NCI-H1930 (cell line): ENCODE data around the gene SPRED3.
"Not testable (repeated sequence)": the region's sequence is repeated elsewhere in the genome, so short reads cannot be mapped to it uniquely, and the experiment has no call there.

Experiments
- DNase-seq, 2 experiments: peaks; one replicate each; lab custom pipeline; 2025; lab: John Stamatoyannopoulos, UW

Gene SPRED3

DNA sequence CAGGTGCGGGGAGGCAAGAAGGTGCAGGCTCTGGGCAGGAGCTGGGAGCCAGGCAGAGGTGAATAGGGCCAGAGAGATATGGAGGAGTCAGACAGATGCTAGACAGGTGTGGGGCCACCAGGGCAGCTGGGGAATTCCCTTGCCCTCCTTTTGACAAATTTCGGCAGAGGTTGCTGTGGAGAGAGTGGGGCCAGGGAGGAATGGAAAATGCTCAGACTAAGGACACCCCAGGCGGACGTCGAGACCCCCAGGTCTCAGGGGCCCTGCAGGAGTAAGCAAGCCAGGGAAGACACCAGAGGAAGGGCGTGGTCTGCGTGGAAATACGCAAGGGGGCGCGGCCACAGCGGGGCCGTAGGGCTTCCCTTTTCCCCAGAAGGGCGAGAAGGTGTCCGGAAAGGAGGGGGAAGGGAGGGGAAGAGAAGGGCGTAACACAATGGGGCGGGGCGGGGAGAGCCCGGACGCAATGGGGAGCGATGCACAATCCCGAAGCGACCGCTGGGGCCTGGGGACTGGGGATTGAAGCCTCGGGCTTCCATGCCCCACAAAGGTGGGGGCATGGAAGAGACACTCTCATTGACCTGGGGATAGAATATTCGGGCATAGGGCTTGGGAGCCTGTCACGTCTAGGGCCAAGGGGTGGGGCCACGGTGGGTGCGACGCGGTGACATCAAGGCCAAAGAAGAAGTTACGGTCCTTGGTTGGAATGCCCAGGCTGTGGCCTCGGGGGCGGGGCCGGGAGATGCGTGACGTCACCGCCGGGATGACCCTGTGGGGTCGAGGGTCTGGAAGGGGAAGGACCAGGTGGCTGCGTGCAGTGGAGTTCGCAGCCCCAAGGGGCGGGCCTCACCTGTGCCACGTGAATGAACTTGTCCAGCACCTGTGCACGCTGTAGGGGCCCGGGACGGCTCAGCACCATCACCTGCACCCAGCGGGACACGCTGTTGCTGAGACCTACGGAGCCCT lies 29.3 kb downstream of the SPRED3 start:
- peak; percentile 40 to 59 for DNase-seq

- DNase-seq: no peak
Measured at GRCh38 chr19:38420935-38421334, 32.4 kb downstream of the SPRED3 start.

GRCh38 chr19:38421856-38422255 lies 33.4 kb downstream of the SPRED3 start:
- no peak for DNase-seq

DNA sequence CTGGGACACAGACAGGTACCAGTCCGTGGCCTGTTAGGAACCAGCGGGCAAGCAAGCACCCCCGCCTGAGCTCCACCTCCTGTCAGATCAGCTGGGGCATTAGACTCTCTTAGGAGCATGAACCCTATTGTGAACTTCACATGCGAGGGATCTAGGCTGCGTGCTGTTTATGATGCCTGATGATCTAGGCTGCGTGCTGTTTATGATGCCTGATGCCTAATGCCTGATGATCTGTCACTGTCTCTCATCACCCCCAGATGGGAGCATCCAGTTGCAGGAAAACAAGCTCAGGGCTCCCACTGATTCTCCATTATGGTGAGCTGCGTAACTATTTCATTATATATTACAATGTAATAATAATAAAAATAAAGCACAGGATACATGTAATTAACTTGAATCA lies 33.9 kb downstream of the SPRED3 start:
- no peak for DNase-seq

DNA sequence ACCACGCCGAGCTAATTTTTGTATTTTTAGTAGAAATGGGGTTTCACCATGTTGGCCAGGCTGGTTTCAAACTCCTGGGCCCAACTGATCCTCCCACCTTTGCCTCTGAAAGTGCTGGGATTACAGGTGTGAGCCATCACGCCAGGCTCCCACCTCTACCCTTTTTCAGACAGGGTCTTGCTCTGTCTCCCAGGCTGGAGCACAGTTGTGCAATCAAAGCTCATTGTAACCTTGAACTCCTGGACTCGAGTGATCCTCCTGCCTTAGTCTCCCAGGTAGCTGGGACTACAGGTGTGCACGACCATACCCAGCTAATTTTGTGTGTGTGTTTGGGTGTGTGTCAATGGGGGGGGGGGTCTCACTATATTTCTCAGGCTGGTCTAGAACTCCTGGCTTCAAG lies 35.8 kb downstream of the SPRED3 start:
- no peak for DNase-seq

- no peak for DNase-seq
Measured at GRCh38 chr19:38425222-38425809, 36.8 kb downstream of the SPRED3 start.

GRCh38 chr19:38425810-38426466 lies 37.4 kb downstream of the SPRED3 start, which contains the start of gene RASGRP4:
TSS of gene RASGRP4 (minus strand) at chr19:38426219. CDS start at chr19:38426091, 128 bp downstream.
- DNase-seq: no peak

DNA sequence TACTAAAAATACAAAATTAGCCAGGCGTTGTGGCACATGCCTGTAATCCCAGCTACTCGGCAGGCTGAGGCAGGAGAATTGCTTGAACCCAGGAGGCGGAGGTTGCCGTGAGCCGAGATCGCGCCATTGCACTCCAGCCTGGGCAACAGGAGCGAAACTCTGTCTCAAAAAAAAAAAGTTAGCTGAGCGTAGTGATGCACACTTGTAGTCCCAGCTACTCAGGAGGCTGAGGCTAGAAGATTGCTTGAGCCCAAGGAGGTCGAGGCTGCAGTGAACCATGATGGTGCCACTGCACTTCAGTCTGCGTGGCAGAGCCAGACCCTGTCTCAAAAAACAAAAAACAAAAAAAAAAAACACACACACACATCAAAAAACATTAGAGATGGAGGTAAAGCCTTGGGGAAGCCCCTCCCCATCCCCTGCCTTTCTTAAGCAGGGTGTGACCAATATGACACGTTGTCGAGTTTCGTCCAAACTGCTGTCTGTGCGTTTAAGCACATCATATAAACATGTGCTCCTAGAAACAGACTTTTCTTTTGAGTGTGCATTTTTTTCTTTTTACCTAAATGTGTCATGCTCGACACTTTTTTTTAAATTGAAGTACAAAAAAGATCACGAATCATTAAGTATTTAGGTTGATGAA lies 38.7 kb downstream of the SPRED3 start:
- not testable (repeated sequence) for DNase-seq

DNA sequence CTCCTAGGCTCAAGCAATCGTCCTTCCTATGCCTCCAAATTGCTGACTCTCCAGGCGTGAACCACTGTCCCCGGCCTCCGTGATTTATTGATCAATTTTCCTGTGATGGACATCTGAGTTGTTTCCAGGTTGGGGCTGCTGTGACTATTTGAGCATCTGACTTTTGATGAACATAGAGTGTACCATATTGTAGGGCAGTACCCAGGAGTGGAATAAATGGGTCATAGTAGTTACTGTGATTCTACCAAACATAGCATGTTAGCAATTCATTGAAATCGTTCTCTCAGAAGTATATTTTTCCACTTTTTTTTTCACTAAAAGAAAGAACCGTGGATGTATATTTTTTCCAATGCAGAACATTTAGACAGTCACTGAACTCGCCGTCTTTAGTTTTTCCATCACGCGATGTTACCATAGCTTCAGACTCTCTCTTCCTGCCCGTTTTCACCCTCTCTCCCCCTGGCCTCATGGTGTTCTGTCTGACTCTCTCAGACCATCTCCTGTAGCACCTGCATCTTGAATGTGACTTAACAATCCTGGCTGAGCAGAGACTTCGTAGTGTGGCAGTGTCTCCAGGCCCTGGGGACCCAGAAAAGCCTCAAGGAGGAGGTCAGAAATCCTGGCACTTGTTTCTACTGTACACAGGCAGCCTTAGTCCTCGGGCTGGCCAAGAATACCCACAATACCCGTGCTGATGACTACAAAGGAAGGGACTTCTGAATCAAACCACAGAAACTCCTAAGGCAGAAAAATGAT lies 40.7 kb downstream of the SPRED3 start:
- no peak for DNase-seq

DNA sequence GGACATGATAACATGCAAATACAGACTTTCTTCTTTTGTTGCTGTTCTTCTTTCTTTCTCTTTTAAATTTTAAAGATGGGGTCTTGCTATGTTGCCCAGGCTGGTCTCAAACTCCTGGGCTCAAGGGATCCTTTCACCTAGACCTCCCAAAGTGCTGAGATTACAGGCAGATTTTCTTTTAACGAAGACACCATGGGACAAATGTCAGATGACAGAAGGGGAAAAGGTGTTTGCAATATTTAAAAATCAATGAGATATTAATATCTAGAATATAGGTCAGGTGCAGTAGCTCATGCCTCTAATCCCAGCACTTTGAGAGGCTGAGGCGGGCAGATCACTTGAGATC lies 41.3 kb downstream of the SPRED3 start:
- no peak for DNase-seq

GRCh38 chr19:38430931-38431330 lies 42.4 kb downstream of the SPRED3 start:
- DNase-seq: no peak

DNA sequence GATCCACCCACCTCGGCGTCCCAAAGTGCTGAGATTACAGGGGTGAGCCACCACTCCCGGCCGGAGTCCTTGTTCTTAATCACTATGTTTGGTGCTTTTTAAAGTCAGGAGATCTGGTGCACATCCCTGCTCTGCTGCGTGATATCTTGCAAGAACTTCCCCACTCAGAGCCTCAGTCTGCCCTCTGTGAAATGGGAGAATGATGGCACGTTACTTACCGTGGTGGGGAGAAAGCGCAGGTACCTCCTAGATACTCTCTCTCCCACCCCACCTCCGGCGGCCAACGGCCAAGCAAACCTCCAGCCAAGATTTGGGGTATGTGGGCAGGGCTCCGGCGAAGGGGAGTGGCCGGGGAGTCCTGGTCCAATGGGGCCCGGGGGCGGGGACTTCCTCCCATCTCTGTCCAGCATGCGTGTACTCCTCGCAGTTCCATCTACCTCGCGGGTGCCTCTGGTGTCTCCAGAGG lies 44.8 kb downstream of the SPRED3 start, which contains the start of gene RYR1:
TSS of gene RYR1 (plus strand) at position 424 of the 466 bp plus-strand sequence. CDS start 139 bp downstream, outside the sequence.
- no peak for DNase-seq

DNA sequence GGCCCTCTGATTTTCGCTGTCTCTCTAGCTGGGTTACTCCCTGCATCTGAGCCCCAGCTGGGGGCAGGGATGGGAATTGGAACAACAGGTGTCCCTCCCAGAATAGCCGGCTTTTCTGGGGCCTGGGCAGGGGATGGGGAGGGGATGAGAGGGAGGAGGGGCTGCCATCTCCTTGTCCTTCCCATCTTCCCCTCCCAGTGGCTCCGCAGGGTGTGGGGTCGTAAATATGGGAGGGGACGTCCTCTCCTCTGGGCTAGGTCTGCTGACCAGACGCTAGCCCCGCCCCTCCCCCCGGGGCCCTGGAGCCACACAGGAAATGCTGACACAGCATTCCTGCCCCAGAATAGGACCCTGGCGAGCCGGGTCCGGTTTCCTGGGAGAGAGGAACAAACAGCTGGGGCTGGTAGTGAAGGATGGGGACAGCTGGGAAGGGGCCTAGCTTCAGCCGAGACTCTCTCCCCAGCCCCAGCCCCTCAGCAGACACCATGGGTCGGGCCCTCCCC lies 46.1 kb downstream of the SPRED3 start:
- DNase-seq: no peak

DNA sequence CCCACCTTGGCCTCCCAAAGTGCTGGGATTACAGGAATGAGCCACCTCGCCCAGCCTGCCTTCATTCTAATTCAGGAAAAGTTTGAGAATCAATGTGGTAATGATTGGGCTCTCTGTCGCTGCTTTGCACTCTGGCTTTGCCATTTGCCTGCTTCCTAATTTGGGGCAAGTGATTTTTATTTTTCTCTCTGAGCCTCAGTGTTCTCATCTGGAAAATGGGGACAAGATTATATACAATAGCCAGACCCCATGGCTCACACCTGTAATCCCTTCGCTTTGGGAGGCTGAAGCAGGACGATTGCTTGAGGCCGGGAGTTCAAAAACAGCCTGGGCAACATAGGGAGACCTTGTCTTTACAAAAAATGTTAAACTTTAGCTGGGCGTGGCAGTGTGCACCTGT lies 48.8 kb downstream of the SPRED3 start:
- DNase-seq: no peak

GRCh38 chr19:38437917-38438316 lies 49.4 kb downstream of the SPRED3 start:
- no peak for DNase-seq

DNA sequence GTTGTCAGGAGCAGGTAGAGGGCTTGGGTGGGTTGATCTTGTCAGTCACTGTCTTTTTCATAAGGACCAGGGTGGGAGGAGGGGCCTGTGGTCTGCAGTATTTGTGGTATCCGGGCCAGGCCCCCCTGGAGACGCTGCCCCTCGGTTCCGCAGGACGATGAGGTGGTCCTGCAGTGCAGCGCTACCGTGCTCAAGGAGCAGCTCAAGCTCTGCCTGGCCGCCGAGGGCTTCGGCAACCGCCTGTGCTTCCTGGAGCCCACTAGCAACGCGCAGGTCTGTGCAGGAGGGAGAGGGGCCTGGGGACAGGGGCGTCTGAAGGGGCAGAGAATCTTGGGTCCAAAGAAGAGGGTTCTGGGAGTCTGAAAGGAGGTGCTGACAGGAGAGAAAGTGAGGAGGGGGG lies 52.1 kb downstream of the SPRED3 start:
- no peak for DNase-seq

DNA sequence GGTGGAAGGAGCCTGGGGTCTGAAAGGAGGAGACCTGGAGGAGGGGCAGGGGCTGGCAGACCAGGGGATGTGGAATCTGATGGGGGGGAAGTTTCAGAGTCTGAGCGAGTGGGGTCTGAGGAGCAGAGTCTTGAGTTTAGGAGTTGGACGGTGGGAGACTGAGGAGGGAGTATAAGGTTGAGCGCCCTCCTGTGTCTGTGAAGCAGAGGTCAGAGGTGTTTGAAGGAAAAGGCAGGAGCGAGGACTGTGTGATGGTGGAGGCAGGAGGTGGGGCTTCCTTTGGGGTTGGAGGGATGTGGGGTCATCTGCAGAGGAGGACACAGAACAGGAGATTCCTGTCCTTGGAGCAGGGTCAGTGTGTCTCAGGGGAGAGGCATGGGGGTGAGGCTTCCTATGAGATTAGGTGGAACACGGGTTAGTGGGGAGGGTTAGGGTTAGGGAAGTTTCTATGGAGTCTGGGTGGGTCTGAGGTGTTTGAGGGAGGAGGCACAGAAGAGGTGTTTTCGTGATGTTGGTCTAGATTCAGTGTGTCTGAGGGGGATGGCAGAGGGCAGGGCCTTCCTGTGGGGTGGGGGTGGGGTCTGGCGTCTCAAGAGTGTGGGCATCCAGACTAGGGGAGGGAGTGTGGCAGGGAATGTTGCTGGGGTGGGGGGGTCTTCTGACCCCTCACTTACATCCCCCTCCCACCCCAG lies 53.3 kb downstream of the SPRED3 start:
- no peak for DNase-seq

GRCh38 chr19:38442736-38443135 lies 54.2 kb downstream of the SPRED3 start:
- no peak for DNase-seq

- no peak for DNase-seq
Measured at GRCh38 chr19:38443458-38443999, 55.0 kb downstream of the SPRED3 start.

GRCh38 chr19:38444026-38444425 lies 55.5 kb downstream of the SPRED3 start:
- no peak for DNase-seq
